ENCODE data around the gene GCSAM.

GCSAM gene

GRCh38 chr3:112121577-112122547 lies 11.2 kb downstream of the GCSAM start:
- TF ChIP-seq YY1 (IDR thresholded peaks at IDR 0.05; ENCODE audit: low read depth), result no peak
- TF ChIP-seq USF1 (IDR thresholded peaks at IDR 0.05), result no peak
- no peak for TF ChIP-seq TAF1 (IDR thresholded peaks at IDR 0.05; ENCODE audit: low read depth)
- TF ChIP-seq CEBPB (IDR thresholded peaks at IDR 0.05), result no peak
- no peak for TF ChIP-seq RAD21 (IDR thresholded peaks at IDR 0.05; ENCODE audit: low read depth)
- no peak for TF ChIP-seq TCF12 (IDR thresholded peaks at IDR 0.05; ENCODE audit: low read depth)
- TF ChIP-seq ZBTB7A (IDR thresholded peaks at IDR 0.05; ENCODE audit: low read depth), result no peak

- TF ChIP-seq RAD21 (IDR thresholded peaks at IDR 0.05; ENCODE audit: low read depth) (no peak), TEAD4 (IDR thresholded peaks at IDR 0.05) (no peak), TAF1 (IDR thresholded peaks at IDR 0.05; ENCODE audit: low read depth) (no peak), ZBTB7A (IDR thresholded peaks at IDR 0.05; ENCODE audit: low read depth) (no peak)
These were observed 12.8 kb downstream of the GCSAM start for GRCh38 chr3:112119962-112120836.

GRCh38 chr3:112117841-112118571 lies 15.0 kb downstream of the GCSAM start:
- TF ChIP-seq TCF12 (IDR thresholded peaks at IDR 0.05; ENCODE audit: low read depth) (no peak), EP300 (IDR thresholded peaks at IDR 0.05; ENCODE audit: borderline replicate concordance) (no peak), EGR1 (IDR thresholded peaks at IDR 0.05) (no peak), REST (IDR thresholded peaks at IDR 0.05; ENCODE audit: low read depth) (no peak), USF1 (IDR thresholded peaks at IDR 0.05) (no peak), FOXM1 (IDR thresholded peaks at IDR 0.05; ENCODE audit: borderline replicate concordance, low read depth) (no peak), CREB1 (IDR thresholded peaks at IDR 0.05; ENCODE audit: low read depth) (no peak), MAX (IDR thresholded peaks at IDR 0.05) (no peak), ZBTB7A (IDR thresholded peaks at IDR 0.05; ENCODE audit: low read depth) (no peak), NFIC (IDR thresholded peaks at IDR 0.05) (no peak)

GRCh38 chr3:112117415-112117814 lies 15.6 kb downstream of the GCSAM start:
- no peak for TF ChIP-seq MAX (IDR thresholded peaks at IDR 0.05)
- TF ChIP-seq FOXM1 (IDR thresholded peaks at IDR 0.05; ENCODE audit: borderline replicate concordance, low read depth), result no peak
- no peak for TF ChIP-seq CEBPB (IDR thresholded peaks at IDR 0.05)
- TF ChIP-seq NFIC (IDR thresholded peaks at IDR 0.05), result no peak
- TF ChIP-seq YY1 (IDR thresholded peaks at IDR 0.05; ENCODE audit: low read depth), result no peak
- no peak for TF ChIP-seq CREB1 (IDR thresholded peaks at IDR 0.05; ENCODE audit: low read depth)
- no peak for TF ChIP-seq TAF1 (IDR thresholded peaks at IDR 0.05; ENCODE audit: low read depth)
- TF ChIP-seq TCF12 (IDR thresholded peaks at IDR 0.05; ENCODE audit: low read depth), result no peak
- TF ChIP-seq TEAD4 (IDR thresholded peaks at IDR 0.05), result no peak
- TF ChIP-seq EGR1 (IDR thresholded peaks at IDR 0.05), result no peak
- no peak for TF ChIP-seq RAD21 (IDR thresholded peaks at IDR 0.05; ENCODE audit: low read depth)
- TF ChIP-seq REST (IDR thresholded peaks at IDR 0.05; ENCODE audit: low read depth), result no peak
- TF ChIP-seq USF1 (IDR thresholded peaks at IDR 0.05), result no peak

Measured in Ishikawa (cell line).